CD4-positive, alpha-beta T cell treated with Interferon gamma for 1 hour (primary cell): ENCODE measurements around the gene CYP2S1.
"Not testable (repeated sequence)": the region's sequence is repeated elsewhere in the genome, so short reads cannot be mapped to it uniquely, and the experiment has no call there.

Experiments
- DNase-seq: peaks from one replicate; pipeline ENCODE4 v3.0.0-alpha.2; 2020

CYP2S1 gene

GRCh38 chr19:41226874-41227390 lies 33.9 kb downstream of the CYP2S1 start:
- DNase-seq = no peak

GRCh38 chr19:41228486-41228885 lies 35.5 kb downstream of the CYP2S1 start:
- no peak for DNase-seq

- not testable (repeated sequence) for DNase-seq
Observed at GRCh38 chr19:41229338-41229737, 36.3 kb downstream of the CYP2S1 start.

GRCh38 chr19:41230067-41230857 lies 37.2 kb downstream of the CYP2S1 start:
- DNase-seq = no peak

GRCh38 chr19:41232686-41233085 lies 39.7 kb downstream of the CYP2S1 start:
- DNase-seq = no peak

- peak; percentile 43 for DNase-seq
Observed at GRCh38 chr19:41233748-41234240, 40.8 kb downstream of the CYP2S1 start.

GRCh38 chr19:41234512-41235168 lies 41.6 kb downstream of the CYP2S1 start:
- DNase-seq = no peak

- DNase-seq = no peak
Observed at GRCh38 chr19:41235480-41235879, 42.5 kb downstream of the CYP2S1 start.

GRCh38 chr19:41238244-41238643 lies 45.2 kb downstream of the CYP2S1 start:
- no peak for DNase-seq

- no peak for DNase-seq
Observed at GRCh38 chr19:41239363-41239762, 46.3 kb downstream of the CYP2S1 start.

GRCh38 chr19:41239961-41240574 lies 47.0 kb downstream of the CYP2S1 start:
- DNase-seq = no peak

GRCh38 chr19:41241859-41242258 lies 48.8 kb downstream of the CYP2S1 start:
- DNase-seq = no peak

GRCh38 chr19:41244117-41244516 lies 51.1 kb downstream of the CYP2S1 start:
- DNase-seq = no peak

- no peak for DNase-seq
Observed at GRCh38 chr19:41245843-41246242, 52.8 kb downstream of the CYP2S1 start.

GRCh38 chr19:41248895-41249294 lies 55.9 kb downstream of the CYP2S1 start:
- no peak for DNase-seq

GRCh38 chr19:41249707-41250423 lies 56.8 kb downstream of the CYP2S1 start:
- no peak for DNase-seq

- no peak for DNase-seq
Observed at GRCh38 chr19:41253660-41254059, 60.6 kb downstream of the CYP2S1 start.

- no peak for DNase-seq
Observed at GRCh38 chr19:41255171-41255570, 62.2 kb downstream of the CYP2S1 start.
